GM13977 (cell line): Measurements from ENCODE around the gene SRSF12.
"Not testable (repeated sequence)": the region's sequence is repeated elsewhere in the genome, so short reads cannot be mapped to it uniquely, and the experiment has no call there.

Source experiments
- DNase-seq: peaks from one replicate; pipeline ENCODE4 v3.0.0; 2012; ENCODE audit warnings: low spot score
- CTCF ChIP-seq: IDR thresholded peaks from 2 replicates; pipeline ENCODE4 v1.5.1; 2012; ENCODE audit warnings: mild to moderate bottlenecking, control low read depth; ENCODE audit not compliant: insufficient read depth; ENCODE audit errors: extremely low read depth, missing control alignments
- in situ Hi-C: fragments of 300-500 bp; cut with MboI; formaldehyde crosslinking; loops from one replicate; pipeline ENCODE4 v1.12.0; 2022; ENCODE audit warnings: low sequenced_read_pairs, low pct_unique_long_range_greater_than_20kb, mixed read lengths, inconsistent platforms; ENCODE audit not compliant: unreplicated experiment

The SRSF12 gene

GRCh38 chr6:89073014-89073620, 44.8 kb downstream of the SRSF12 start:
- in situ Hi-C loops = no loop called here
- DNase-seq = no peak
- TF ChIP-seq CTCF = no peak

- no peak for TF ChIP-seq CTCF
- in situ Hi-C loops = no loop called here
- DNase-seq = no peak
Observed at GRCh38 chr6:89071036-89071435, 46.8 kb downstream of the SRSF12 start.

- no peak for TF ChIP-seq CTCF
- DNase-seq = no peak
- in situ Hi-C loops = no loop called here
Observed at GRCh38 chr6:89069536-89070163, 48.2 kb downstream of the SRSF12 start.

- in situ Hi-C loops = no loop called here
- TF ChIP-seq CTCF = no peak
- no peak for DNase-seq
Observed at GRCh38 chr6:89068695-89069094, 49.2 kb downstream of the SRSF12 start.

GRCh38 chr6:89067796-89068195, 50.1 kb downstream of the SRSF12 start:
- in situ Hi-C loops = no loop called here
- no peak for TF ChIP-seq CTCF
- no peak for DNase-seq

GRCh38 chr6:89066940-89067646, 50.8 kb downstream of the SRSF12 start:
- TF ChIP-seq CTCF = no peak
- no peak for DNase-seq
- in situ Hi-C loops = no loop called here

GRCh38 chr6:89066121-89066520, 51.8 kb downstream of the SRSF12 start:
- in situ Hi-C loops, DNase-seq: not testable (repeated sequence)

GRCh38 chr6:89064931-89065330, 52.9 kb downstream of the SRSF12 start:
- in situ Hi-C loops, DNase-seq: not testable (repeated sequence)
